CD4-positive, alpha-beta T cell treated with Interleukin-21 for 1 hour (primary cell): ENCODE data around the gene C20orf144.

Source experiments
- DNase-seq: peaks from one replicate; pipeline ENCODE4 v3.0.0-alpha.2; 2020

The C20orf144 gene

DNA sequence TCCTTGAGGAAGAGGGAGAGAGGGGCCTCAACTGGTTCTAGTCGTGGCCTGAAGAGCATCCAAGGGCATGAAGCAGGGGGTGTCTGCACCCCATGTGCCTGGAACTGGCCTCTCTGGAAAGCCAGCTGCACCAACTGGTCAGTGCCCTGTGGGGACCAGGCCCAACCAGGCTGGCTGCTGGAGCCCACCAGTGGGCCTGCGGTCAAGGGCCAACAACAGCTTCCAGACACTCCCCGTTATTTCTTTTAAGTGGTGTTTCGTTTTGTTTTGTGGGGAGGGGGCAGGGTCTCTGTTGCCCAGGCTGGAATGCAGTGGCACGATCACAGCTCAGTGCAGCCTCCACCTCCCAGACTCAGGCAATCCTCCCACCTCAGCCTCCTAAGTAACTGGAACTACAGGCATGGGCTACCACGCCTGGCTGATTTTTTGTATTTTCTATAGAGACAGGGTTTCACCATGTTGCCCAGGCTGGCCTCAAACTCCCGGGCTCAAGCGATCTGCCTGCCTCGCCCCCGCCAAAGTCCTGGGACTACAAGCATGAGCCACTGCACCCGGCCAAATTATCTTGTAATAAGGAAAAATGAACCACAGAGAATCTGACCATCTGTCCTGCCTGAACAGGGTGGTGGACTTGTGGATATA, 11.9 kb upstream of the C20orf144 start:
- DNase-seq: no peak

DNA sequence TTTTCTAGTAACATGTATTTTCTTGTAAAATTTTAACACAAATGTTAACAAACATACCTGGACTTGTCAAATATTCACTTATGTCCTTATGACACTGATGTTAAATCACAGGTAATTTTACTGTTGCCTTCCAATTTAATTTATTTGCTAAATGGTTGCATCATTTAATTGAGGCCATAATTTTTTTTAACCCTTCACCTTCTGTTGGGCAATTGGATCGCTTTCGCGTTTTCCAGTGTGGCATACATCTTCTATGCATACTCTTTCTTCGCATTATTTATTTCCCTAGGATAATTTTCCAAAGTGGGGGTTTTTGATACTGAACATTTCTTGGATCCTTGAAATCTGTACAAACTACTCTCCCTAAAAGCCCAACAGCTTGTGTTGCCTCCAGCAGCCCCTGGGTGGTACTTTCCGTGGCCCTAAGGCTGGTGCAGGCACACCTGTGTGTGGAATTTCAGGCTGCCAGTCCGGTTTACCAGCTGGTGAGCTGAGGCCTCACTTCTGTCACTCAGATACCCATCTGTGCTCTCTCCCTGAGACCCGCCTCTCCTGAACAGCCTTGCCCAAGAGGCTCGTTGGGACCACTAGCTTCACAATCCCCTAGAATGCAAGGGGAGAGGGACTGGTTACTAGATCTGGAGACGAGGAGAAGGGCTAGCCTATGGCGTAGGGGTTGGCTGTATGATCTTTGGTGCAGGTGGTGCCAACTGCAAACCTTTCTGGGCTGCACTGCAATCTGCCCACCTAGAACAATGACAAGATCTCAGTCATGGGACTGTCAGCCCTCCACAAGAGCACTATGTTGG, 11.2 kb upstream of the C20orf144 start:
- DNase-seq: no peak

DNA sequence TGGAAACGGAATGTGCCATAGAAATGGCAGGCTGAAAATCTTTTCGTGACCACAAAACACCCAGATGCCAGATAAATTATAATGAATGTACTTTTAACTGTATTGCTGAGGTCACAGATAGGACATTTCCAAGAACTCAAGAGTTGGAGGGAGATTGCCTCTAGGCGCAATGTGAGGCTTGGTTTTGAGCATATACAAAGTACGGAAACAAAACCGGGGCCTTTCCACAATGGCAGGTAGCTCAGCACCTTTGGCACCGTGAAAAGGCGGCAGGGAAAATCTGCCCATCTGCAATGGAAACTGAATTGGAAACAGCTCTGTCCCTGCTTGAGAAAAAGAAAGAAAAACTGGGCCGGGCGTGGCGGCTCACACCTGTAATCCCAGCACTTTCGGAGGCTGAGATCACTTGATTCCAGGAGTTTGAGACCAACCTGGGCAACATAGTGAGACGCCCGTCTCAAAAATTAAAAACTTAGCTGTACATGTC, 10.5 kb upstream of the C20orf144 start:
- DNase-seq: no peak

DNA sequence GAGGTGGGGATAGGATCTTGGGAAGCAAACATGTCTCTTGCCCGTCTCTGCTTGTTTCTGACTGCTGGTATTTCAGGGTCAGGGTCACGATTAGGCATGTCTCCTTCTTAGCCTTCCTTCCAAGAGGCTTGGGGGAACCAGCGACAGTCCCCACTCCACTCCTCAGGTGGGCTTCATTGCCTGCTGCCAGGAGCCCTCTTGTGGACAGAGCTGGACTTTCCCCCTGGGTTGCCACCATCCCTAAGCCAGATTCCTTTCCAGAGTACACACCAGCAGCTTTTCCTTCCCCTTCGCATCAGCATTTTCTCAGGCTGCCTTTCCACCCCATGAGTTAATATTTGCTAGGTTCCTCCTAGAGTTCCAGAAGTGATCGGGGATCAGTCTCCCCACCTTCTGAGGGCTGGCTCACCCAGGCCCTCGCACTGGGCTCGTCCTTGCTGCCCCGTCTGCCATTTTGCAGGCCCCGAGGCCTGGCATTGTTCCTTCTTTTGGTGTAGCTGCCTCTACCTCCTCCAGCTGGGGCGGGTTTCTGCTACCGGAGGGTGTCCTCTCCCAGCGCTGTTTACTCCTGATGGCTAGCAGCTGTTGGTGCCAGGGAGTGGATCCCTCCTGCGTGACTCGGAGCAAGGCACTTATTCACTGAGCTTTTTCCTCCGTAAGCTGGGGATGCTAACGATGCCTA, 8.8 kb upstream of the C20orf144 start:
- DNase-seq: peak; percentile 53

DNA sequence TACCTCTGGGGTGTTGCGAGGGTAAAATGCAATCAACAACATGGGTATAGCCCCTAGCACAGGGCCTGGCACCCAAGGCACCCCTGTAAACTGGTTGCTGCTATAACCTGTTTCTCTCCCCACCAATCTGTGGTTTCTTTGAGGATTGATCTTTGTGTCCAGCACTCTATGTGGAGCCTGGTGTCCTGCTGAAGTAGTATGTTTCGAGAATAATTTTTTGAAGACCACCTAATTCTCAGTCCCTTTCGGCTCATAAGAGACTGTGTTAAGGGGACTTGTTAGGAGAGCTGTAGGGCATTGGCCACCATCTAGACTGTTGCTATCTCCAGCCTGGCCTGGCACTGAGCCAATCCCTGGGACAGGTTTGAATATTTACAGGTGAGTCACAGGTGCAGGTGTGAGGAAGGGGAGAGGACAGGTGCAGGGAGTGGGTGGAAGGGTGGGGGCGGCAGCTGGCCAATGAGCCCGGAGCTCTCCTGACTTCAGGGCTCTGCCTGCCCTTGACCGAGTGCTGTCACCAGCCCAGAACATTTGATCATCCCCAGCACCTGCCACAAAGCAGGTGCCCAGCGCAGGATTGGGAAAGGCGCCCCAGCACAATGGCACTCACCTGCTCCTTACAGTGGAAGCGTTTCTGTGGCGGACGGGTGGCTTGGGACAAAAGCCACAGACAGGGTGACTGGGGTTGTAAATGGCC, 8.1 kb upstream of the C20orf144 start:
- DNase-seq: no peak

DNA sequence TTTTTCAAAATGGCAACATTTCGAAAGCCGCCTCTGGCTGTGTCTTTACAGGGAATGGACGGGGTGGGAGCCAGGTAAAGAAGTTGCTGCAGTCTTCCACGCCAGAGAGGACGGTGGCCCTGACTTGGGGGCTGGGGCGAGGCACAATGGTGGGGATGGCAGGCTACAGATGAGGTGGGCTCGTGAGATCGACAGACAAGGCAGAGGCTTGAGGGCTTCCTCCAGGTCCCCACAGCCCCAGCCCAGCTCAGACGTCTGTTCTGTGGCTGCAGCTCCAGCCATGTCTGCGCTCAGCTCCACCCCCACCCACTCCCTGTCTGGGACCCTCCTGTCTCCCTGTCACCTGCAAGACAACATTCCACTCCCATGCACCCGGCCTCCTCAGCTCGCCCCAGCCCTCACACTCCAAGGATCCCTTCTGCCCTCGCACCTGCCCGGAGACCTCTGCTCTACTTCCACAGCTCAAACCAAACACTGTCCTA, 7.4 kb upstream of the C20orf144 start:
- DNase-seq: no peak

DNA sequence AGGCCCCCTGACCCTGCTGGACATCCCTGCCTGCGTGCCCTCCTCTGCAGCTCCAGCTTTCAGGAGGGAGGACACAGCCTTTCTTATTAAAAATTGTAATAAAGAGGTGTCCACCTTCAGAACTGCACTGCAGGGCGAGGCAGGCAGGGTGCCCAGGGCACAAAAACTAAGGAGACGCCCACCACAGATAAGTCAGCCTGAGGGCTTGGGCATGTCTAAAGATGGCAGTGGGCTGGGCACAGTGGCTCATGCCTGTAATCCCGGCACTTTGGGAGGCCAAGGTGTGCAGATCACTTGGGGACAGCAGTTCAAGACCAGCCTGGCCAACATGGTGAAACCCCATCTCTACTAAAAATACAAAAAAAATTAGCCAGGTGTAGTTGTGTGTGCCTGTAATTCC, 7.0 kb upstream of the C20orf144 start:
- no peak for DNase-seq

GRCh38 chr20:33656010-33656782, 5.9 kb upstream of the C20orf144 start:
- no peak for DNase-seq

DNA sequence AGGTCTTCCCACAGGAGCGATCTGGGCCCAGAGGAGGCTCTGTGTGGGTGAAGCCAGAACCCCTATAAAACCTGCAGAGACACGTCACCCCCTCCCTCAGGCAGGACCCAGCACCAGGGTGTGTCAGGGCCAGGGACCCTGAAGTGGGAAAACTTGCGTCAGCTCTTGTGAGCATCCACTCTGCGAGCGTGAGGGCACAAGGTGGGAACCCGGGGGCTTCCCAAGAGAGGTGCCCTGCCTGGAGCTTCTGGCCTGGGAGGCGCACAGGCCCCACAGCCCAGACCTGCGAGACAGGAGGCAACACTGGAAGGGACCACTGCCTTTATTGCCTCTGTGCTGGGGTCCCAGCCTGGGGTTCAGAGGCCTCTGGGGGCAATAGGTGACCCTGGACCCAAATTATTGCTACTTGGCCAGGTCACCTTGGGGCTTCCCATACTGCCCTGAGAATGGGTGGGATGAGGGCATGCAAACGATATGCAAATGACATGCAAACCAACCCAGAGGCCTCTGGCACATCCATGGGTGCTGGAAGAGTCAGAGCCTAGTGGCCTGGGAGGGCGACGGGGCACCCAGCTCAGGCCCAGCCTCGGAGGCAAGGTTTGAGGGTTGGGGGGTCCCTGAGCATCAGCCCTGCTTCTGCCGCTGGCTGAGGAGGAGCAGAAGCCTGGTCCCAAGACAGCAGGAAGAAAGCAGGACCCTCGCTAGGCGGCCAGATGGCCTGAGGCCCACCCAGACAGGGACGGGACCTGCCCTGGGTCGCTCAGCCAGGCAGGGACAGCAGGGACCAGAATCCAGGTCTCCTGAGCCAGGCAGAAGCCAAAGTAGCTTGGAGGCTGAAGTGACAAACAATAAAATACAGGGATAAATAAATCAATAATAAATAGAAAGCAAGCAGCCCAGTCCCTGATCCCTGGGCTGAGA, 5.1 kb upstream of the C20orf144 start:
- DNase-seq: no peak

GRCh38 chr20:33657704-33658095, 4.4 kb upstream of the C20orf144 start:
- no peak for DNase-seq

DNA sequence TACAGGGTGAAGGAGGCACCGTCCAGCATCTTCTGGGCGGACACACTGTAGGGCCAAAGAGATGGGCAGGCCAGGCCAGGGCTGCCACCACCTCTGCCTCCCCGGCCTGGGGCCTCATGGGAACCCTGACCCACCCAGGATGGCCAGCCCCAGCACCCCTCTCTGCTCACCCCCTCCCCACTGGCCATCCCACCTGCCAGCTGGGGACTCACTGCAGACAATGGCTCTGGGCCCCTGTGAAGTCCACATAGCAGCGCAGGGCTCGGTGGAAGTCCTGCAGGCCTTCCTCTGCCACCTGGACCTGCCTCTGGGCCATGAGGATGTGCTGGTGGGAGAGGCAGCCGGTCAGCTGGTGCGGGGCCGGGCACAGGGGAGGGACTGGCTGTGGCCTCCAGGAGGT, 3.6 kb upstream of the C20orf144 start:
- DNase-seq: no peak

DNA sequence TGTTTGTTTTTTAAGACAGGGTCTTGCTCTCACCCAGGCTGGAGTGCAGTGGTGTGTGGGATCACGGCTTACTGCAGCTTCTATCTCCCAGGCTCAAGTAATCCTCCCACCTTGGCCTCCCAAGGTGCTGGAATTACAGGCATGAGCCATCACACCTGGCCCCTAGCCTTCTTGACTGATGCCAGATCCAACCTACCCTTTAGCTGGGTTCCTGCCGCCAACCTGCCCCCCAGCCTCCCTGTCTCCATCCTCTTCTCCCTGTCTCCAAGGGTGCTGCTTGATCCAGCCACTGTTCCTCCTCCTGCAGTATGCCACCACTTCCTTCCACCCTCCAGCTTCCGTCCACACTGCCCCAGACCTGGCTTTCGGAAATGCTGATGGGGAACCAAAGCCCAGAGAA, 3.2 kb upstream of the C20orf144 start:
- no peak for DNase-seq

- no peak for DNase-seq
Observed at GRCh38 chr20:33659341-33660034, 2.6 kb upstream of the C20orf144 start.

GRCh38 chr20:33660035-33660684, 2.0 kb upstream of the C20orf144 start:
- no peak for DNase-seq

GRCh38 chr20:33660685-33661058, 1.5 kb upstream of the C20orf144 start:
- DNase-seq: no peak

- DNase-seq: peak; percentile 85
Observed at GRCh38 chr20:33663161-33664084, 1.3 kb downstream of the C20orf144 start.

GRCh38 chr20:33664085-33664761, 2.1 kb downstream of the C20orf144 start:
- no peak for DNase-seq

DNA sequence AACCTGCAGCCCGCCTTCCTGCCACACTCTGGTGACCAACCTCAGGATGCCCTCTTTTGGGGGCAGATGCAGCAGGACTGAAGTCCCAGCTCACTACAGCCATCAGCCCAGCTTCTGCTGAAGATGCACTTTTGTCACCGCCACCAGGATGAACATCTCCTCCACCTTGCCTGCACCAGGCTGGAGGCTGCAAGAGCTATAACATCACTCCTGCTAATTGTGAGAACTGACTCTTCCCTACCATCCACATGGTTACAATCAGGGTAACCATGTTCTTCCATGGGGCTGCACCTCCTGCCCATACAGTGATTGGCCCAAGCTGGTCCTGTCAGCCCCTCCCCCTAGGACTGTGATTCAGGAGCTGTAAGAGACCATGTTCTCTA, 2.6 kb downstream of the C20orf144 start:
- DNase-seq: no peak
